Lung microvascular endothelial cell (primary cell): Measurements from ENCODE around the gene RAMP3. TPM values are rescaled to one million over a fixed set of nuclear protein-coding genes. Genes with fewer than 3 reads are reported as not detected.

Experiments
- DNase-seq, 2 donors: peaks; one replicate each; pipeline versions ENCODE4 v3.0.0 to v3.0.0-alpha.2; 2010; ENCODE audit warnings: low read depth in 2 of 2
- total RNA-seq: library from RNA; depleted of rRNA; stranded (reverse); fragments of >200 nt; gene quantifications from 2 replicates; pipeline ENCODE4 v1.2.1, GENCODE V29; 2014

Gene RAMP3
- total RNA-seq, 1 donor from 2014 or later, result 218 TPM

DNA sequence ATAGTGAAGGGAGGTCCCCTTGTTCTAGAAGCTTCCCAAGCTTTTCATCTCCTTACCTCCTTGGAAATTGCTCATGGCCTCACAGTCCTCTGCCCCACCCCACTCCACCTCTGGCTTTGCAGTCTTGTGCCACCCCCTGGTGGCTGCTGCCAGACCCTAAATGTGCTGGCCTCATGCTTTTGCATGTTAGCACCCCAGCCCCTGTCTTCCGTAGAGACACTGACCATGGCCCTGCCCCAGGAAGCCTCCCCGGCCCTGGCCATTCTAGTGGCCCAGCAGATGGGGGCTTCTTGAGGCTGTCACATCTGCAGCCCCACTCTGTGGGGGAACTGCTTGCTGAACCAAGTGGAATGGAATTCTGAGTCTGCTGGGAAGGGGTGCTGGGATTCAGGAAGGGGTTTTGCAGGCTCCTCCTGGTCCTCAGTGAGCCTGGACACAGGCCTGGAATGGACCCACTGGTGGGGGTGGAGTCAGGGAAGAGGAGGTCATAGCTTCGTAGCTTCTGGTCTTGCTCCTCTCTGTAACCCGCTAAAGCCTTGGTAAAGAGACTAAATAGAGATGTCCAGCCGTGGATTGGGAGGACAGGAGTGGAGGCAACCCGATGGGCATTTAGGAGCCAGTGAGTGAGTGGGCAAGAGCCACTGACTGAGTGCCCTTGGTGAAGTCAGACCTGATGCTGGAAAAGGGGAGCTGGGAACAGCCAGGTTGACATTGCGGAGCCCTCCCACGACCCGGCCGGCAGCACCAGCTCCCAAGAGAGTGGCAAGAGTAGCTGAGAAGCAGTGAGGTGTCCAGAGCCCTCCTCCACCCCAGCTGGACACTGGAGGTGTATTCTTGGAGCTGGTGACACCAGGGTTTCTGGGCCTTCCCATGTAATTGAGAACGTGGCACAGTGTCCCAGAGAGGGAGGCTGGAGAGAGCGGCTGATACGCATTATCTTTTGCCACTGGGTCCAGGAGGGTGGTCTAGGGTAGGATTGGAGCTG, 20.9 kb downstream of the RAMP3 start:
- DNase-seq, result no peak

DNA sequence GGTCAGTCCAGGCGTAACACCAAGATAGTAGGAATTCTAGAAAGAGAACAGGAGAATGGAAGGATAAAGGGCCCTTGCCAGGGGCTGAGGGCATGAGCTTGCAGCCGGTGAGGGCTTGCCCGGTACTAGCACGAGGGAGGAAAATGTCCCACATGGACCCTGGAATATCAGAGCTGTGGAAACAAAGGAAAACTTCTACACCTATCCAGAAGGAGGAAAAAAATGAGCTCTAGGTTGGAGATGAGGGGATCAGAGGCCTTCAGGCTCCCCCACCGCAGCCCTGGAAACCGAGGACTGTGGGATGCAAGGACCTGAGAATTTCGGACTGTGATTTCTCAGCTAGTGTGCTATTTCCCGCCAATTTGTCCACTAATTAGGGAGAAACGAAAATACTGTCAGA, 22.1 kb downstream of the RAMP3 start:
- no peak for DNase-seq

DNA sequence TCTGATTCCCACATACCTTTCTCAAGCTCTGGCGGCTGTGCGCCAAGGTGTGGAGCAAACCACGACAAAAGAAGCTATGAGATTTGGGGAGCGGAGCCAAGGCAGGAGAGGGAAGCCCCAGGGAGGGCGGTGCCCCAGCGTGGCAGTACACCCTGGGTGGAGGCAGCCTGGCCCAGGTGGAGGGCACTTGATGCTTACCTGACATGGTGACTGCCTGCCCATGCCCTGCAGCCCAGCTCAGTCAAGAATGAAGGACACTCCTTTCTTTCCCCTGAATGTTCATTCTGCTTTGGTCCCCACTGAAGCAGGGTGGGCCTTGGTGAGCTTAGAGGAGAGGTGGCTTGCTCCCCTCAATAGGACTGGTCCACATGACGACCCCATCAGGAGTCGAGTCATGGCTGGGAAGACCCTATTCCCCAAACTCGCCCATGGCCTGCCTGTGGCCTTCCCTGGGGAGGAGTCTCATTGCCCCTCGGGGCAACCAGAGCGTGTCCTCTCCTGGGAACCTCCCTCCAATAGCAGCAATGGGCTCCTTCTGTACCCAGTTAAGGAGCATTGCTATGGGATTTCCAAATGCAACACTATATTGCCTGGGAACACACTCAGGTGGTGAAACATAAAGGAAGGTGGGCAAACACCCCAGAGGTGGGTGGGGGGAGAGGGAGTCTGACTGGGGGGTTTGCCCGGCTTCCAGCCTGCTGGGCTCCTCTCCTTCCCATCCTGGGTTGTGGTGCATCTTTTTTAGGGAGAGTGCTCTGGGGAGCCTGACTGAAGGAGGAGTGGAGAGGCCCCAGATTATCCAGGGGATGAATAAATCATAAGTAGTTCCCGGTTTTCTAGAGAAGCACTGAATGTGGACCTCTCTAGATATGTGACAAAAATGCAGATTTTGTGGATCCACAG, 22.7 kb downstream of the RAMP3 start:
- no peak for DNase-seq

DNA sequence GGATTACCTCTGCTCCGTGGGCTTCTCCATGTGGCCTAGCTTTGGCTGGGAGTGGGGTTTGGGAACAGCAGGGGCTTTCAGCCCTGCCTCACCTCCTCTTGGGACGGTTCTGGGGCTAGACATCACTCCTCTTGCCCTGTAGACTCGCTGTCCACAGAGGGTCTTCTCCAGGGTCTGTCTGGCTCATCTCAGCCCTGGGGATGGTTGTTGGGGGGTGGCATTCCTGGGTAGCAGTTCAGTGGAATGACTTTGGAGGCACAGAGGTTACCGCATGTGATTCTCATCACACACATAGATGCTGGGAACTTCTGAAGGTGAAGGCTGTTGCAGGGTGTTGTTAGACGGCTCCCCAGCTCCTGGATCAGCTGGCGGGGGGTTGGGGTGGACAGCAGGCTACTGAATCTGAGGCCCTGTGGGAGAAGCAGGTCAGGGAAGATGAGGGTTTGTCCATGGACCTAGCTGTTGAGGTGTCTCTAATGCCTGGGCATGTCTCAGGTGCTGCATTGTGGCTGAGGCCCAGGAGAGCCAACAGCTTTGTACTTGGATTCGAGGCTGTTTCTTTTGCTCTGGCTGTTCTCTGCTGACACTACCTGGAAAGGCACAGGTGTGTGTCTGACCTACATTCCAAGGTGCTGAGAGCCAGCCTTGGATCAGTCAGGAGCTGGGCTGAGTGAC, 23.8 kb downstream of the RAMP3 start:
- DNase-seq, result no peak

DNA sequence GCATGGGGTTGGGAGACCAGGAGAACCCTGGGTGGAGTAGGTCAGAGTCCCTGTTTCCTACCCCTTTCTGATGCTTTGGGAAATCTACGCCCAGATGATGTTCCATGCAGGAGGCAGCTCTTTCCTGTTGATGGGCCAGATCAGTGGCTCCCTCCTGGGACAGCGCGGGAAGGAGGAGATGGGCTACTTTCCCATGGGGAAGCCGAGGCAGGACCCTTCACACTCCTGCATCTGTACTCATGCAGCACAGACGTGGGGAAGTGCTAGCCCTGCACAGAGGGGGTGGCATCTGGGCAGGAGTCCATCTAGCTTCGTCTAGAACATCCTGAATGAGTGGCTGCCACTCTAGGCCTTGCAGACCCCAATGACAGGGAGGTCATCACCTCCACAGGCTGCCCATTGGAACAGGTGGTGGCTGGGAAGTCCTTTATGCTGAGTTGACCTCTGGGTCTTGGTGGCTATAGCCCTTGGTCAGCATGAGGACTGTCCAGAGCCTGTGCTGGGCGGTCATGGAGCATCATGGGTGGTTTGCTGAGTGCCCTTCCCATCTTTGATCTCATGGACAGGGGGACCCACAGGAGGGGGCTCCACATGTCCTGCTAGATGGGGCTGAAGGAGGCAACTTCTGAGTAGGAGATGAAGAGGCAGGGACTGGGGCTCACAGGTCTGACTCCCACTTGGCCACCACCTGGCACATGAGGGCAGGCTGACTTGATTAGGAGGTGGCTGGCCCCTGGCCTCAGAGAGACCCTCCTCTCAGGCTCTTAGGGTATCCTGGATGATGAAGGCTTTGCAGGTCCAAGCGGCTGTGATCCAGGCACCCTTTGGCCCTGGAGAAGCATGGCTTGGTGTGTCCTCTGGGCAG, 24.6 kb downstream of the RAMP3 start:
- DNase-seq, result no peak

DNA sequence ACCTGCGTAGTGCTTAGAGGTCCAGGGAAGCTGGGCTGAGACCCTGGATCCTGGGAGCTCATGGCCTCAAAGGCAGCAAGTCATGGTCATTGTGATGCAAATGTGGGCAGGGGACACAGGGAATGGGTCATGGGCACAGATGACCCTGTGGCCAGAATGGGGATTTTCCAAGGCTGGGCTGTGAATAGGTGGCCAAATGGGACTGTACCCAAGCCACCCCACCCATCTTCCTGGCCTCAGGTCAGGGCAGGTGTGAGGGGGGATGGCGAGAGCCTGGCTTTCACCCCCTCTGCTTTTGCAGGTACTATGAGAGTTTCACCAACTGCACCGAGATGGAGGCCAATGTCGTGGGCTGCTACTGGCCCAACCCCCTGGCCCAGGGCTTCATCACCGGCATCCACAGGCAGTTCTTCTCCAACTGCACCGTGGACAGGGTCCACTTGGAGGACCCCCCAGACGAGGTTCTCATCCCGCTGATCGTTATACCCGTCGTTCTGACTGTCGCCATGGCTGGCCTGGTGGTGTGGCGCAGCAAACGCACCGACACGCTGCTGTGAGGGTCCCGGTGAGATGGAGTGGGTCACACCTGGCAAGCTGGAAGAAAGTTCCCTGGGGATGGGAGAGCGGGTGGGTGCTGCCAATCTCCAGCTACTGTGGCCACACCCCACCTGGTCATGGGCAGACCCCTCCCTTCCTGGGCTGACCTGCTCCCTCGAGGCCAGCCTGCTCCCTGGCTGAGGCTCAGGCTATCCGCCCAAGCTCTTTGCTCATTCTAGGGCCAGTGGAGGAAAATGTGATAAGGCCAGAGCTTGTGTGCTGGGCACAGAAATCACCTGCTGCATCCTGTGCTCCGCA, 25.5 kb downstream of the RAMP3 start:
- no peak for DNase-seq

DNA sequence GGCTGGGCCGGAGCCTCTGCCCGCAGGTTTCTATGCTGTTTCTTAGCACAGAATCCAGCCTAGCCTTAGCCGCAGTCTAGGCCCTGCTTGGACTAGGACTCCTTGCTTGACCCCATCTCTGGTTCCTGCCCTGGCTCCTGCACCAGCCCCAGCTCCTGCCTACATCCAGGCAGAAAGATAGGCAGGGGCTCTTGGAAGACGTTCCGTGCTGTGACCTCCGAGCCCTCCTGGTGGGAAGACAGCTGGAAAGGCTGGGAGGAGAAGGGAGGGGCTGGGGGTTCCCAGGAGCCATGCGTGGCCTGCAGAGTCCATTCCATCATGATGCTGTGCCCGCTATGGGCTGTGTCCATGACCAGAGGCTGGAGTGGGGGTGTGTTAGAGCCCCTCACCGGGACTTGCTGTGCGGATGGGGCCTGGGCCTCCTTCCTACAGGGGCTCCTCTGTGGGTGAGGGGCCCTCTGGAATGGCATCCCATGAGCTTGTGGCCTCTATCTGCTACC, 26.2 kb downstream of the RAMP3 start:
- DNase-seq, result no peak

DNA sequence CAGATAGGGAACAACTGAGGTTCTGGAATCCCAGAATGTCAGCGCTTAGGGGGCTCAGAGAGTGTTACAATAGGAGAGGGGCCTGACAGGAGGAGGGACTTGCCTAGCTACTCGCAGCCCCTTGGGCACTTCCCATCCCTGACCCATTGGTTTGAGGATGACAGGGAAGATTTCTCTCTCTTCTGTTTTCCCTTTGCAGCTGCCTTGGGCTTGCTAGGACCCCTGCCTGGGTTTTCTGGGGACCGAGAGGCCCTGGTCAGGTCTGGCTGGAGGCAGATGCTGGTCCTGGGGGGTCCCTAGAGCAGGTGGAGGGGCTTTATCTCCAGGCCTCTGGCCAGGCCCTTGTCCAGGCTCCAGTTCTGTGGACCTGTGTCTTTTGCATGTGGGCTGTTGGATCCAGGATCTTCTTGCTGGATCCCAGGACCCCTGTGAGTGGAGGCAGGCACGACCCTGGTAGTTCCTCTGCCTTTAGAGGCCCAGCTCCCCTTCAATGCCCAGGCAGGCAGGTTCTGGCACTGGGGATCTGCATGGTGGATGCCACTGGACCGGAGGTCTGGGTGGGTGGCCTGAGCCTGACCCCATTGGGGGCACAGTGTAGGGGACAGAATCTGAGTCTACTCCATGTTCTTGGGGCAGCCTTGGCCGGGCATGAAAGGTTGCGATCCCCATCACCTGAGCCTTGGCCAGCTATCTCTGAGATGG, 26.9 kb downstream of the RAMP3 start:
- no peak for DNase-seq

DNA sequence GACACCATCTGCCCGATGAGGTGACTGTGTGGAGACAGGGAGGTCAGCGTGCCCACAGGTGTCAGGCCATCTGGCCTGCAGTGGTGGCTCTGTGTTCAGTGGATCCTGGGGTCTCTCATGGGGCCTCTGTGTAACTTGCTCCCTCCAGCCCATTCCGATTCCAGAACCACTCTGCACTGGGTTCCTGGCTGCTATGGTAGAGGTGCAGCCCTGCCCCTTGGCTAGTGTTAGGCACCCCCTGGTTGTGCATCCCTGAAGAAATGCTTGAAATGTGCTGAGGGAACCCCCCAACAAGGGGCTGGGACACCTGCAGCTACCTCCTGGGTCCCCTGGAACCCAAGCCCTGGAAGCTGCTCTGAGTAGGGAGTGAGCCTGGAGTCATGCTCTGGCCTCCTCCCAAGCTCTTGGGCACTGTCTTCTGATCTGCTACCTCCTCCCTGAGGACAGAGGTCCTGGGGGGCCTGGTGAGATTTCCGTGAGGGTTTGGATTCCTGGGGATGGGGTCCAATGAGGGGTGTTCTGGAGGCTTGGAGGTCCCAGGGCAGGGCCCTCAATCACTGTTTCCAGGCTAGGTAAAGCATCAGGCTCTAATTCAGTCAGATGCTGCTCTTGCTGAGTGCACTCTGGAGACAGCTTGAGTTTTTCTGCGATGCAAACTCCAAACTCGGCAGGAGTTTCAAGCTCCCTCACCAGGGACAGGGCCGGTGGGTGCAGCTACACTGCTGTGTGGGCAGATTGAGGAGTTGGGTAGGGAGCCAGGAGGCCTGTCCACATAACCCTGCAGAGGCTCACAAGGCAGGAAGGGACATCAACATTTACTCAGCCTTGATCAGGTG, 27.7 kb downstream of the RAMP3 start:
- DNase-seq, result no peak

DNA sequence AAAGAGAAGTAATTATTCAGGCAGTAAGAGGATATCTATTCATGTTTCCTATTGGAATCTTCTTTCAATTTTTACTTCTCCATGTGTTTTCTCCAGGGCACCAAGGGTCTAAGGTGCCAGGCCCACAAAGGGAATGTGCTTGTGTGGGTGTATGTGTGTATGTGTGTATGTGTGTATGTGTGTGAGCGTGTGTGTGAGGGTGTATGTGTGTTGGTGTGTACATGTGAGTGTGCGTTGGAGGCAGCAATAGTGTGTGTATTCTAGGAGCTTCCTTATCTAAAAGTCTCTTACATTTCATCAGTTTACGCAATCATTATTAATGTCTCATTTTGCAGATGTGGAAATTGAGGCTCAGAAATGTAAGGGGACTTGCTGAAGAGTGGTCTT, 28.3 kb downstream of the RAMP3 start:
- DNase-seq, result no peak

DNA sequence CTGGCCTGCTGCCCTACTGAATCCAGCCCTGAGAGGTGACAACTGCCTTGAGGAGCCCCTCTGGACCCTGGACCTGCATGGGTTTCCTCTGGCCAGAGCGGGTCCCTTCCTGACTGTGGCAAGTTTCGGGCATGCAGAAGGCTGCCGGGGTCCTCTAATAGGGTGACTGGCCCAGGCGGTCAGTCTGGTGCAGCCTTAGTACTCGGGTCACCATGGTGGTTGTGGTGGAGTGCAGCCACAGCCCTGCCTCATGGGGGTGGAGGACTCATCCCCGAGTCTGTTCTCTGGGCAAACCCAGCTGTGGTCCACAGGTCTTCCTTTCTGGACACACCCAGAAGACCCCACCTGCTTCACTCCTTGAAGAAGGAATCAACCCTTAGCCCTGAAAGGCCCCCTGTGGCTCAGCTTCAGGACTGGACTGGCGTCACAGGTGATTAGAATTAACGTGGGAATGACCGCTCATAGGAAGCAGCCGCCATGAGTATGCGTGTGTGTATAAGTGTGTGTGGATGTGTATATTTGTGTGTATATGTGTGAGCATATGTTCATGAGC, 28.7 kb downstream of the RAMP3 start:
- no peak for DNase-seq

DNA sequence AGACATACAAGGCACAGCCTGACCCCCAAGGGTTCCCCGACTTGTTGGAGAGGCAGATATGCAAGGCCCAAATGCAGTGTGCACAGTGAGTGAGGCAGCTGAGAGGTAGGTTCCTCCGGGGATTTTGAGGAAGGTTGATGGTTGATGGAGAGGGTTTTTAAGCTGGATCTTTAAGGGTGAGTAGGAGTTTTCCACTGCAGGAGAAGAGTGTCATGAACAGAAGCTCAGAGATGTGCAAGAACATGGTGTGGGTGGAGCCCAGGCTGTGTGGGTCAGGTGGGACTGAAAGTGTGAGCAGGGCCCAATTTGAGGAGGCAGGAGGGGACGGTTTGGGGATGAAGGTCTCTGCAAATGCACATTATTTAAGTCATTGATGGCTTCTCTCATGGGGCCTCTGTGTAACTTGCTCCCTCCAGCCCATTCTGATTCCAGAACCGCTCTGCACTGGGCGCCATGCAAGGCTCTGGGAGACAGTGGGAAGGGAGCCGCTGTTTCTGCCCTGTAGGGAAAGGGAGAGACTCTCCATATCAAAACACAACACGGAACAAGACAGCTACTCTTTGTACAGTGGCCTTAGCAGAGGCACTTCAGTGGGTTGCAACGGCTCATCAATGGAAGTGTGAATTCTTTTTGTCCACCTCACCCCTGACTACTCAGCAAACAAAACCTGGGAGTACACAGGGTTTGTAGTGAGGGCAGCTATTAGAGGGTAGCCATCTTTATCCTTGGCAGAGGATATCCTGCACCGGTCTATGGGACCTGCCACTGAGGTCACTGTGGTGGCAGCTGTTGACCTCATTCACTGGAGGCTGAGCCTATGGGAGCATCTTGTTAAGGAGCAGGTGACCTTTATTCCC, 29.7 kb downstream of the RAMP3 start:
- no peak for DNase-seq

DNA sequence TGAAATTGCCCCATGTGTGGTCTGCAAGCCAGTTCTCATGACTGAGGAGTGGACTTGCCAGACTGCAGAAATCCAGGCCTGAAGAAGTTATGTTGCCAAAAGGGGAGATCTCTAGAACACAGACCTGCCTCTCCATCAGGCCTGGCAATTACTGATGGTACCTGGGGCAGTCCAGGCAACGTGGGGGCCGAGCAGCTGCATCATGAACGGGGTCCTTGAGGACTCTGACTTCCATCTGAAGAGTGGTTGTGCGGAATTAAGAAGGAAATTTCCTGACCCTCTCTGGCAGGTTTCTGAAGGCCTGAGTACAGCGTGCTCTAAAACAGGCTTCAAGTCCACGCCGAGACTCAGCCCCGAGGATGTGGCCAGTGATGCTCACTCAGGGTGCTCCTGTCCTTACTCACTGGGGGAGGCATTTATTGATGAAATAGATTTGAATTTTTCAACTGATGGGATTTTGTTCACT, 30.4 kb downstream of the RAMP3 start:
- DNase-seq, result no peak

DNA sequence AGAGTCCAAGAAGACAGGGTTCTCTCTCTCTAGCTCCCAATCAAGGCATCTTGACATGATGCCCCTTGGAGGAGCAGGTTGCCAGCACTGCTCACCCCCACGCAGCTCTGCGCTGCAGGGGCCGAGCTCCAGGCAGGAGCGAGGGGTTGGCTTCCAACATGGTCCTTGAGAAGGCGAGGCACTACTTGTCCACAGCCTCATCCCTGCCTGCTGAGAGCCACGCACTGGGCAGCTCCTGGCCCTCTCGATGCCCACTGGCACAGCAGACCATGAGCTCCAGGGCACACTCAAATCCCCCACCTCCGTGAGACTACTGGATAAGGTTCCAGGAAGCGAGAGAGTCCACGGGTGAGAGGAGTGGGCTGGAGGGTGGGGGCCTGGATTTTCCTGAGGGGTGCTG, 31.1 kb downstream of the RAMP3 start:
- DNase-seq, result no peak

DNA sequence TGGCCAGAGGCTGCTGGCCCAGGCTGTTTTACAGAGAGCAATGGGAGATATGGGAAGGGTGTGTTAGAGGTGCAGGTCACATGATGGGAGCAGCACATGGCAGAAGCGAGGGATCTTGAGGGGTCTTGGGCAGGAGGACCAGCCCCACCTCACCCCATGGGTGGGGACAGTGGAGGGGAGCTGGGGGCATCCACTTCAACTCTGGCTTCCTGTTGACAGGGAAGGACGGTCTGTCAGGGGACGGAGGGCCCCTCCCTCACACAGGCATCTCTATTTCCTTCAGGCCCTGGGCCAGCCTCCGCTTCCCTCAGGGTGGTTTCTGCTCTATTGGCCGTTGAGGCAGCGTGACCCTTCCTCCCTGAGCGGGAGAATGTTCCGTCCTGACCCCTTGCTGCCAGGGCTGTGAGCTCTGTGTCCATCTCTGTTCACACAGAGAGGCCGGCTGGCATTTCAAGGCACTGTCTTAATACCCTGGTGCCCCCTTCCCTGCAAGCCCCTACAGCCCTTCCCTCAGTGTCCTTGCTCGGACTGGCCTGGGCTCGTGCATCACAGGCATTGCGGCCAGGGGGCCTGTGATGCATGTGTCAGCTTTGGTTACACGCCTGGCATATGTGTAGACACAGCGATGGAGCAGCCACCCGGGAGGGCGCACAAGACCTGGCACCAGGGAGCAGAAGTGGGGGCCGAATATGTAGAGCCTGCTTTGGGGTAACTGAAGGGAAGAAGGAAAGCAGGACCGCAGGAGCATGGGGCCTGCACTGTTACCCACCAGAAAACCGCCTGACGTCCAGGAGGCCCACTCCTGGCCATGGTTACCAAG, 31.8 kb downstream of the RAMP3 start:
- no peak for DNase-seq
